Measurements from ENCODE around the gene NACC2. TPM values are rescaled to one million over a fixed set of nuclear protein-coding genes. Genes with fewer than 3 reads are reported as not detected.

The NACC2 gene
- total and polyA plus RNA-seq, 2 experiments from 2014 or later, result 3.8 to 20.8 TPM

GRCh38 chr9:136081113-136081825 lies 13.8 kb downstream of the NACC2 start:
- Histone ChIP-seq H3F3A (replicated peaks; ENCODE audit: low read depth) (no peaks in the 10 kb centered on the region), H3K79me2 (replicated peaks; ENCODE audit: insufficient read depth) (peaks cover 4% of the 10 kb centered on the region), H3K36me3 (ENCODE audit: insufficient read depth) (no peaks in the 10 kb centered on the region), H2AFZ (no peak overlapping the region), H3K4me2 (no peak overlapping the region), H3K27ac (ENCODE audit: low read depth) (no peak overlapping the region), H3K4me1 (ENCODE audit: insufficient read depth) (no peaks in the 10 kb centered on the region), H3K4me3 (no peak overlapping the region), H4K20me1 (replicated peaks; ENCODE audit: insufficient read depth) (no peaks in the 10 kb centered on the region), H3K9me2 (ENCODE audit: insufficient read depth) (no peaks in the 10 kb centered on the region), H3K27me3 (ENCODE audit: insufficient read depth) (no peaks in the 10 kb centered on the region)
- no peak overlapping the region for H3K4me3 Mint-ChIP-seq
- ATAC-seq (peak; percentile 21), DNase-seq (ENCODE audit: low spot score) (no peak)
- peaks cover 5% of the 10 kb centered on the region; the same call in 2 of the 3 replicates for H3K4me1 Mint-ChIP-seq
- TF ChIP-seq ZNF114 (CRISPR knock-in tag; IDR thresholded peaks at IDR 0.05) (no peak), EZH2 (IDR thresholded peaks at IDR 0.05; ENCODE audit: low read depth, unreplicated experiment) (no peak)
- H3K27ac Mint-ChIP-seq, result no peak overlapping the region
- peaks cover 13% of the 10 kb centered on the region for H3K27me3 Mint-ChIP-seq (ENCODE audit: insufficient read depth, low read depth, poor library complexity)
- H3K9me3 Mint-ChIP-seq, result no peaks in the 10 kb centered on the region
- H3K36me3 Mint-ChIP-seq (ENCODE audit: low read depth), result no peaks in the 10 kb centered on the region

- H3K4me1 Mint-ChIP-seq, result peaks cover 11% of the 10 kb centered on the region; the same call in 2 of the 3 replicates
- no peak for TF ChIP-seq CREB1 (CRISPR knock-in tag; IDR thresholded peaks at IDR 0.05; ENCODE audit: low read depth)
- TF ChIP-seq, protein P1, sequence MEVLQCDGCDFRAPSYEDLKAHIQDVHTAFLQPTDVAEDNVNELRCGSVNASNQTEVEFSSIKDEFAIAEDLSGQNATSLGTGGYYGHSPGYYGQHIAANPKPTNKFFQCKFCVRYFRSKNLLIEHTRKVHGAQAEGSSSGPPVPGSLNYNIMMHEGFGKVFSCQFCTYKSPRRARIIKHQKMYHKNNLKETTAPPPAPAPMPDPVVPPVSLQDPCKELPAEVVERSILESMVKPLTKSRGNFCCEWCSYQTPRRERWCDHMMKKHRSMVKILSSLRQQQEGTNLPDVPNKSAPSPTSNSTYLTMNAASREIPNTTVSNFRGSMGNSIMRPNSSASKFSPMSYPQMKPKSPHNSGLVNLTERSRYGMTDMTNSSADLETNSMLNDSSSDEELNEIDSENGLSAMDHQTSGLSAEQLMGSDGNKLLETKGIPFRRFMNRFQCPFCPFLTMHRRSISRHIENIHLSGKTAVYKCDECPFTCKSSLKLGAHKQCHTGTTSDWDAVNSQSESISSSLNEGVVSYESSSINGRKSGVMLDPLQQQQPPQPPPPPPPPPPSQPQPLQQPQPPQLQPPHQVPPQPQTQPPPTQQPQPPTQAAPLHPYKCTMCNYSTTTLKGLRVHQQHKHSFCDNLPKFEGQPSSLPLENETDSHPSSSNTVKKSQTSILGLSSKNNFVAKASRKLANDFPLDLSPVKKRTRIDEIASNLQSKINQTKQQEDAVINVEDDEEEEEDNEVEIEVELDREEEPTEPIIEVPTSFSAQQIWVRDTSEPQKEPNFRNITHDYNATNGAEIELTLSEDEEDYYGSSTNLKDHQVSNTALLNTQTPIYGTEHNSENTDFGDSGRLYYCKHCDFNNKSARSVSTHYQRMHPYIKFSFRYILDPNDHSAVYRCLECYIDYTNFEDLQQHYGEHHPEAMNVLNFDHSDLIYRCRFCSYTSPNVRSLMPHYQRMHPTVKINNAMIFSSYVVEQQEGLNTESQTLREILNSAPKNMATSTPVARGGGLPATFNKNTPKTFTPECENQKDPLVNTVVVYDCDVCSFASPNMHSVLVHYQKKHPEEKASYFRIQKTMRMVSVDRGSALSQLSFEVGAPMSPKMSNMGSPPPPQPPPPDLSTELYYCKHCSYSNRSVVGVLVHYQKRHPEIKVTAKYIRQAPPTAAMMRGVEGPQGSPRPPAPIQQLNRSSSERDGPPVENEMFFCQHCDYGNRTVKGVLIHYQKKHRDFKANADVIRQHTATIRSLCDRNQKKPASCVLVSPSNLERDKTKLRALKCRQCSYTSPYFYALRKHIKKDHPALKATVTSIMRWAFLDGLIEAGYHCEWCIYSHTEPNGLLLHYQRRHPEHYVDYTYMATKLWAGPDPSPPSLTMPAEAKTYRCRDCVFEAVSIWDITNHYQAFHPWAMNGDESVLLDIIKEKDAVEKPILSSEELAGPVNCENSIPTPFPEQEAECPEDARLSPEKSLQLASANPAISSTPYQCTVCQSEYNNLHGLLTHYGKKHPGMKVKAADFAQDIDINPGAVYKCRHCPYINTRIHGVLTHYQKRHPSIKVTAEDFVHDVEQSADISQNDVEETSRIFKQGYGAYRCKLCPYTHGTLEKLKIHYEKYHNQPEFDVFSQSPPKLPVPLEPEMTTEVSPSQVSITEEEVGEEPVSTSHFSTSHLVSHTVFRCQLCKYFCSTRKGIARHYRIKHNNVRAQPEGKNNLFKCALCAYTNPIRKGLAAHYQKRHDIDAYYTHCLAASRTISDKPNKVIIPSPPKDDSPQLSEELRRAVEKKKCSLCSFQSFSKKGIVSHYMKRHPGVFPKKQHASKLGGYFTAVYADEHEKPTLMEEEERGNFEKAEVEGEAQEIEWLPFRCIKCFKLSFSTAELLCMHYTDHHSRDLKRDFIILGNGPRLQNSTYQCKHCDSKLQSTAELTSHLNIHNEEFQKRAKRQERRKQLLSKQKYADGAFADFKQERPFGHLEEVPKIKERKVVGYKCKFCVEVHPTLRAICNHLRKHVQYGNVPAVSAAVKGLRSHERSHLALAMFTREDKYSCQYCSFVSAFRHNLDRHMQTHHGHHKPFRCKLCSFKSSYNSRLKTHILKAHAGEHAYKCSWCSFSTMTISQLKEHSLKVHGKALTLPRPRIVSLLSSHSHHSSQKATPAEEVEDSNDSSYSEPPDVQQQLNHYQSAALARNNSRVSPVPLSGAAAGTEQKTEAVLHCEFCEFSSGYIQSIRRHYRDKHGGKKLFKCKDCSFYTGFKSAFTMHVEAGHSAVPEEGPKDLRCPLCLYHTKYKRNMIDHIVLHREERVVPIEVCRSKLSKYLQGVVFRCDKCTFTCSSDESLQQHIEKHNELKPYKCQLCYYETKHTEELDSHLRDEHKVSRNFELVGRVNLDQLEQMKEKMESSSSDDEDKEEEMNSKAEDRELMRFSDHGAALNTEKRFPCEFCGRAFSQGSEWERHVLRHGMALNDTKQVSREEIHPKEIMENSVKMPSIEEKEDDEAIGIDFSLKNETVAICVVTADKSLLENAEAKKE (CRISPR knock-in tag; IDR thresholded peaks at IDR 0.05), result no peak
- no peak for TF ChIP-seq ZNF331 (CRISPR knock-in tag; IDR thresholded peaks at IDR 0.05; ENCODE audit: low read depth)
- TF ChIP-seq ETS1 (IDR thresholded peaks at IDR 0.05), result no peak
- no peak for TF ChIP-seq ZNF114 (CRISPR knock-in tag; IDR thresholded peaks at IDR 0.05)
- no peak for TF ChIP-seq REST (IDR thresholded peaks at IDR 0.05; ENCODE audit: unreplicated experiment)
- TF ChIP-seq, protein P2, sequence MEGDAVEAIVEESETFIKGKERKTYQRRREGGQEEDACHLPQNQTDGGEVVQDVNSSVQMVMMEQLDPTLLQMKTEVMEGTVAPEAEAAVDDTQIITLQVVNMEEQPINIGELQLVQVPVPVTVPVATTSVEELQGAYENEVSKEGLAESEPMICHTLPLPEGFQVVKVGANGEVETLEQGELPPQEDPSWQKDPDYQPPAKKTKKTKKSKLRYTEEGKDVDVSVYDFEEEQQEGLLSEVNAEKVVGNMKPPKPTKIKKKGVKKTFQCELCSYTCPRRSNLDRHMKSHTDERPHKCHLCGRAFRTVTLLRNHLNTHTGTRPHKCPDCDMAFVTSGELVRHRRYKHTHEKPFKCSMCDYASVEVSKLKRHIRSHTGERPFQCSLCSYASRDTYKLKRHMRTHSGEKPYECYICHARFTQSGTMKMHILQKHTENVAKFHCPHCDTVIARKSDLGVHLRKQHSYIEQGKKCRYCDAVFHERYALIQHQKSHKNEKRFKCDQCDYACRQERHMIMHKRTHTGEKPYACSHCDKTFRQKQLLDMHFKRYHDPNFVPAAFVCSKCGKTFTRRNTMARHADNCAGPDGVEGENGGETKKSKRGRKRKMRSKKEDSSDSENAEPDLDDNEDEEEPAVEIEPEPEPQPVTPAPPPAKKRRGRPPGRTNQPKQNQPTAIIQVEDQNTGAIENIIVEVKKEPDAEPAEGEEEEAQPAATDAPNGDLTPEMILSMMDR (conservative IDR thresholded peaks at IDR 0.05; ENCODE audit: low read depth in 2 of 2), result no peak
Observed at GRCh38 chr9:136080716-136081112, 14.4 kb downstream of the NACC2 start.

More at GRCh38 chr9:136080716-136081112, 14.4 kb downstream of the NACC2 start:
- H3K4me3 ChIP-seq, result no peak overlapping the region
- no peak for DNase-seq (ENCODE audit: low spot score)
- ATAC-seq, result no peak
- no peaks in the 10 kb centered on the region for H3K36me3 ChIP-seq (ENCODE audit: insufficient read depth)
- H3K36me3 Mint-ChIP-seq (ENCODE audit: low read depth), result no peaks in the 10 kb centered on the region
- H3K4me1 ChIP-seq (ENCODE audit: insufficient read depth), result no peaks in the 10 kb centered on the region
- H3K9me2 ChIP-seq (ENCODE audit: insufficient read depth), result no peaks in the 10 kb centered on the region
- no peak overlapping the region for H3K27ac ChIP-seq (ENCODE audit: low read depth)
- no peak overlapping the region for H3K4me3 Mint-ChIP-seq
- peaks cover 4% of the 10 kb centered on the region for H3K79me2 ChIP-seq (replicated peaks; ENCODE audit: insufficient read depth)
- H3K4me2 ChIP-seq, result no peak overlapping the region
- H3K9me3 Mint-ChIP-seq, result no peaks in the 10 kb centered on the region
- H3K27ac Mint-ChIP-seq, result no peak overlapping the region
- no peaks in the 10 kb centered on the region for H3K27me3 ChIP-seq (ENCODE audit: insufficient read depth)
- no peak overlapping the region for H2AFZ ChIP-seq
- H3K27me3 Mint-ChIP-seq (ENCODE audit: insufficient read depth, low read depth, poor library complexity), result peaks cover 17% of the 10 kb centered on the region
- H4K20me1 ChIP-seq (replicated peaks; ENCODE audit: insufficient read depth), result no peaks in the 10 kb centered on the region
- H3F3A ChIP-seq (replicated peaks; ENCODE audit: low read depth), result no peaks in the 10 kb centered on the region
